Colon (tissue), 2 donors: ENCODE results near the gene AGMO.

ENCODE experiments used
- FAIRE-seq: peaks from 2 replicates; lab custom pipeline; 2012; peaks lifted over from hg19 to GRCh38; lab: Jason Lieb, UNC
- donor health status: control.
- donor health status: control.

AGMO gene

DNA sequence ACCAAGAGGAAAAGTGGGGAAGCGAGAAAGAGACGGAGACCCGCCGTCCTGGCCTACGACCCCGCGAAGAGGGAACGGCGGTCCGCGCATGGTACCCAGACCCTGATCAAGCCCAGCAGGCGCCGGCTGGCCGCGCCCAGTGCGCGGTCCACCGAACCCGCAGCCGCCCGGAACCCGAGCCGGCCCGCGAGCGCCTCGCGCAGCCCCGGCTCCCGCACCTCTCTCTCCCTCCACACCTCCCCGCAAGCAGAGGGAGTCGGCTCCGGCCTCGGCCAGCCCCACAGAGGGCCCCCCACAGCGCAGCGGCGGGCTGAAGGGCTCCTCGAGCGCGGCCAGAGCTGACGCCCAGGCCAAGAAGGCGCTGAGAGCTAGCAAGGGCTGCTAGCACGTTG, 164.7 kb downstream of the AGMO start:
- no peak for FAIRE-seq

DNA sequence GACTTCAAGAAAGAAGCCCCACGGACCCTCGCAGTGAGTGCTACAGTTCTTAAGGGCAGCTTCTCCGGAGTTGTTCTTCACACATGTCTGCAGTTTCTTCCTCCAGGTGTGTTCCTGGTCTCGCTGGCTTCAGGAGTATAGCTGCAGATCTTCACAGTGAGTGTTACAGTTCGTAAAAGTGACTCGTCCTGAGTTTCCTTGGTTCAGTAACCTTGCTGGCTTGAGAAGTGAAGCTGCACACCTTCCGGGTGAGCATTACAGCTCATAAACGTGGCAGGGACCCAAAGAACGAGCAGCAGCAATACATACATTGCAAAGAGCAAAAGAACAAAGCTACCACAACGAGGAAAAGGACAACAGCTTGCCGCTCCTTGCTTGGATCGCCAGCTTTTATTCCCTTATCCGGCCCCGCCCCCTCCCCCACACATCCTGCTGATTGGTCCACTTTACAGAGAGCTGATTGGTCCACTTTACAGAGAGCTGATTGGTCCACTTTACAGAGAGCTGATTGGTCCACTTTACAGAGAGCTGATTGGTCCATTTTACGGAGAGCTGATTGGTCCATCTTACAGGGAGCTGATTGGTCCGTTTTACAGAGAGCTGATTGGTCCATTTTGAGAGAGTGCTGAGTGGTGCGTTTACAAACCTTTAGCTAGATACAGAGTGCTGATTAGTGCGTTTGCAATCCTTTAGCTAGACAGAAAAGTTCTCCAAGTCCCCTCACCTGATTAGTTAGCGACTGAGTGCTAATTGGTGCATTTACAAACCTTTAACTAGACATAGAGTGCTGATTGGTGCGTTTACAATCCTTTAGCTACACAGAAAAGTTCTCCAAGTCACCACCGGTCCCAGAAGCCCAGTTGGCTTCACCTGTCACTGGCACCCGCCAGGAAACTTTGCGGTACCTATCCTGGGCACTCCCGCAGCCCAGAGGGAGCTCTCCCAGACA, 165.3 kb downstream of the AGMO start:
- no peak for FAIRE-seq

DNA sequence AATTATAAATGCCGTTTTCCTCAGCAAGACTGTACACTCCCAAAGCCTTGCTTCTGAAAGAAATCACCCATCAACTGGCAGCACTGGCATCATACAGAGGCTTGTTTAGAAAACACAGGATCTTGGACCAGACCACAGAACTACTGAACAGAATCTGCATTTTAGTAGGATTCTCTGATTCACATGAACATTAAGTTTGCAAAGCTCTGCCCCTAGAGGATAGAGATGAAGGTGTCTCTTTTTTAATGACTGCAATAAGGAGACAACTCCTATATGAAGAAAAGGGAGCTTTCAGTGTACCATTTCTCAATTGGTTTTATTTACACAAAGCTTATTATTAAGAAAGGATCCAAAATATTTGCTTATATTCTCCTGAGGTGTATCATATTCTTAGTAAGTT, 172.7 kb downstream of the AGMO start:
- no peak for FAIRE-seq

GRCh38 chr7:15378494-15379145, 183.2 kb downstream of the AGMO start:
- FAIRE-seq = no peak

- no peak for FAIRE-seq
Observed at GRCh38 chr7:15376600-15376999, 185.2 kb downstream of the AGMO start.

DNA sequence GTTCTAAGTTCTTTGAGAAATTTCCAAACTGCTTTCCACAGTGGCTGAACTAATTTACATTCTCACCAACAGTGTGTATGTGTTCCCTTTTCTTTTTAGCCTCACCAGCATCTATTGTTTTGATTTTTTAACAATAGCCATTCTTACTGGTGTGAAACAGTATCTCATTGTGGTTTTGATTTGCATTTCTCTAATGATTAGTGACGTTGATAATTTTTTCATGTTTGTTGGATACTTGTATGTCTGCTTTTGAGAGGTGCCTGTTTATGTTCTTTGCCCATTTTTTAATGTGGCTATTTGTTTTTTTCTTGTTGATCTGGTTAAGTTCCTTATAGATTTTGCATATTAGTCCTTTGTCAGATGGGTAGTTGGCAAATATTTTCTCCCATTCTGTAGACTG, 191.4 kb downstream of the AGMO start:
- no peak for FAIRE-seq

DNA sequence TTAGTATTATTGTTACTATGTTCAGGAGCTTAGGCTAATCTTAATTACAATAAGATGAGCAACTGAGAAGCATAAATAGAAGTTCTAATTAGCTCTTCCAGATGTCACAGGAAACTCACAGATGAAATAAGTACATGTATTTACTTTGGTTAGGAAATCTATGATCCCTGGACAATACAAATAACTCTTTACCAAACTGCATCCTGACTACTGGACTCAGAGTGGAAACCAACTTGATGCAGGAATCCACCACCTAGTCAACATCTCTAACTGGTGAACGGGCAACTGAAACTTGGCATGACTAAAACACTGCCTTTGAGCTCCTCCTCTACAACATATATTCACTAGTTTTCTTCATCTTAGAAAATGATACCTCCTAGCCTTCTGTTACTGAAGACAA, 193.2 kb downstream of the AGMO start:
- no peak for FAIRE-seq

DNA sequence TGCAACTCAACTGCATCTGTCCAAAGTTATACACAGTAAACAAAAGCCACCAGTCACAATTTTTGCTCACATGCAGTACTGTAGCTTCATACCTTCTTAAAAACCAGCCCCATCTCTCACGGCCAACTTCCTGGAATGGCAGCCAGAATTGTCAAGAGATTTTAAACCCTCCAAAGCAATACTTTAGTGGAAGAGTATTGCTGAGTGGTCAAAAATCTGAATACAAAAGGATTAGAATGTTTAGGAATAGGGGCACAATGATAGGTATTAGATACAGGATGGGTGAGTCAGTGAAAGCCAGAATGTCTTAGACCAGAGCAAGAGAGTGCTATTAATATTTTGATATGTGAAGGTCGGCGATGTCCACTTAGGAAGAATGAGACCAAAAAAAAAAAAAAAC, 193.9 kb downstream of the AGMO start:
- no peak for FAIRE-seq

DNA sequence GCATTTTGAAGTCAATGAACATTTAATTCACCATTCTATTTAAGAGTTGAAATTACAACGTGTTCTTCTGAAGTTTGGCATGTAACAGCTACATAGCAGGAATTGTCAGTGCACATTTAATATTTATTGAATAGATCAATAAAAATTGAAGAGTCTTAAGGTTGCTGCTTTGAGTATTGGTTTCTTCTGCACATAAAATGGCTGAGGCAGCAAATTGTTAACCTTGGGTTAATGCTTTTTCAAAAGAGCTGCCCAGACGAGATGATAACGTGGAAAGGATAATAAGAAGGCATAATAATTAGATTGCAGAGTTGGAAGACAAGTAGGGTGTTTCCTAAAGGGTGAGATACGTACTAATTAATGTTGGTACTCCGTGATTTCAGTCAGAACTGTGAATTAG, 203.7 kb downstream of the AGMO start:
- FAIRE-seq = no peak

- no peak for FAIRE-seq
Observed at GRCh38 chr7:15352421-15353206, 209.2 kb downstream of the AGMO start.

DNA sequence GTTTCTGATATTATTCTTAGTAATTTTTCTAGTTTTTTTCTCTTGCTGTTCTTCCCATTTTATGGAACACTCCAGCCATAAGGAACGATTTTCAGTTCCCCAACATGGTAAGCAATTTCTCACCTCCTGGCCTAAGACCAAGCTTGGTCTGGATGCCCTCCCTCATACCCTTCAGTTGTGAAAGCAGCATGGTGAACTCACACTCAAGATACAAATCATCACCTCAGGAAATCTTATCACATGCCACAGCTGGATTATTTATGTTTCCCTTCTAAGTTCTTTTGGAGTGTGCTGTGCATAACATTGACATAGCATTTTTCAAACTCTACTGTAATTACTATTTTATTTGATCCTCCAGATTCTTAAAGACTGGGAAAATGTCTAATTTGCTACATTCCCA, 216.6 kb downstream of the AGMO start:
- no peak for FAIRE-seq

DNA sequence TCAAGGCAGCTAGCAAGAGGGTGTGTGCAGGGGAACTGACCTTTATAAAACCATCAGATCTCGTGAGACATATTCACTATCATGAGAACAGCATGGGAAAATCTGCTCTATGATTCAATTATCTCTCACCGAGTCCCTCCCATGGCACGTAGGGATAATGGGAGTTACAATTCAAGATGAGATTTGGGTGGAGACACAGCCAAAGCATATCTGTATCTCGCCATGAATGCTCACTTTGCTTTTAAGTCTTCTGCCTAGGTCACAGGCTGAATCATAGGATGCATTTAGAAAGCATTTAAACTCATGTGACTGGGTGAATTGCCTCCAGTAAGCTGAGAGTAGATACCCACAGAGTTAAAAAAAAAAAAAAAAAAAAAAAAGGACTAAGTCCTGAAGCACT, 220.0 kb downstream of the AGMO start:
- no peak for FAIRE-seq

DNA sequence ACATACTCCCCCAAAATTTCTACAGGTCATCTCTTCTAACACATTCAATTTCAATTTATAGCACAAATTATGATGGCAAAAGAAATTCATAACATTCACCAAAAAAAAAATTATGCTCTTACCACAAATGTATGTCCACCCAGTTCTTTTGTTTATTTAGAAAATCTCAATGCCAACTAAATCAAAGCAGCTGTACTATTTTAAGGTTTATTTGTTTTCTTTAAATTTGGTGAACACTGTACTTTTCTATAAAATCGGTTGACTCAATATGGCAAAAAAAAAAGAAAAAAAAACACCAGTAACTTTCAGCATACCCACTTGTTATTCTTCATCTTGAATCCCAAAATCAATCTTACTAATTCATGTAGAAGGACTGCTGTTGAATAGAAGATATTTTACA, 225.7 kb downstream of the AGMO start:
- no peak for FAIRE-seq

DNA sequence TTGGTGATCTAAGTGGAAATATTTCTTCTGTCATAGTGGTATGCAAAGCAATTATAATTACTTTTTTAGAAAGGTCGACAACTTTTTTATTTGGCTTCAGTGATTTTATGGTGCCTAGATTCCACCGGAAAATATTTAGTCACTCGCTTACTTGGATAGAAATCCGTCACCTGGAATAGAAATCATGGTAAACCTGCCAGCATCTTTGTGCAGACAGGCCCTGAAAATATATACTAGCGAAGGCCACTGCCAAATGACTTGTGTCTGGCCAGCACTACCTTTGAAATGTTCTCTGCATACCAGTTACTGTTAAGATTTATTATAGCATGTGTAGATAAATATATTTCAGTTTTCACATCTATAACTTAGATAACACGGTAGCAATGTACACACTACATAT, 226.4 kb downstream of the AGMO start:
- FAIRE-seq = no peak

DNA sequence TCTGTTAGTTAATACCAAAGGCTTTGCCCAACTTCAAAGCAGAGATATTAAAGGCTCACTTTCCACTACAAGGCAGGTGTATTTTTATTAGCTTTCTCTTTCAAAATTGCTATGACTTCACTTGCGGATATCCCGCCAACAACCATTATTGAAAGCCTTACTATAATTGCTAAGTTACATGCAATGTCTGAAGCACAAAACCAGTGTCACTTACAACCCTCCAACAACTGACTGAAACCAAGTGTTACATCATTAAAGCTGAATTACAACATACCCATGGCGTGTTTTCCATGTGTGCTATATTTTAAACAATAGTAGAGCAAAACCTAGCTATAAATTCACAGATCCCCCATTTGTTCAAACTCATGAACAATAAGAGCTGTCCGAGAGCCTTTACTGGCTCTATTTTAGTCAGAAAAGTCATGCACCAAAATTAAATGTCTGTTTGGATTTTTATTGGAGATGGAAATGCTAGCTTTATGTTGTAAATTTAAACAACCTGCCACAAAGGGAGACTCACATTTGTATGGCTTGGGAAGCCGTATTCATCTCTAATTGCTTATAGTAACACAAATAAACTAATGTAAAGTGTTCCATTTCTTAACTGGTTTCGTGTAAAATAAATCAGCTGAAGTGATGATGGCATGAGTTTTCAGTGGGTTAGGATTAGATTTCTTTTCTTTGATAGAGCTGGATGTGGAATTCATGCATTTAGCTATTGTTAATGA, 227.1 kb downstream of the AGMO start:
- FAIRE-seq = no peak

DNA sequence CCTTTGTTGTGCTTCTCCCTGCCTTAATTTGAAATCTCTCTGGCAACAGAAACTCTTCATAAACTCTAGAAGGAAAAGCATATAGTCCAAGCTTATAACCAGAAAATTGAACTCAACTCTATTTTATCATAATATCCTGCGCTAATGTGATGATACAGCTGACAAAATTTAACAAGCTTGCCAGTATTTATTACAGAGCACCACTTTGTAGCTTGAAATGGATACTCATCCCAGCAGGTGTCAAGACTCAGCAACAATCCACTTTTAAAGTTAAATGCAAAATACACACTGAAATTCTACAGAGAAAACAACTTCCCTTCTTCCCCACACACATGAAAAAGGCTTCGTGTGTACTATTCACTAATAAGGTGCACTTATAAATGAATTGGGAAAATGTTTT, 228.9 kb downstream of the AGMO start:
- no peak for FAIRE-seq

DNA sequence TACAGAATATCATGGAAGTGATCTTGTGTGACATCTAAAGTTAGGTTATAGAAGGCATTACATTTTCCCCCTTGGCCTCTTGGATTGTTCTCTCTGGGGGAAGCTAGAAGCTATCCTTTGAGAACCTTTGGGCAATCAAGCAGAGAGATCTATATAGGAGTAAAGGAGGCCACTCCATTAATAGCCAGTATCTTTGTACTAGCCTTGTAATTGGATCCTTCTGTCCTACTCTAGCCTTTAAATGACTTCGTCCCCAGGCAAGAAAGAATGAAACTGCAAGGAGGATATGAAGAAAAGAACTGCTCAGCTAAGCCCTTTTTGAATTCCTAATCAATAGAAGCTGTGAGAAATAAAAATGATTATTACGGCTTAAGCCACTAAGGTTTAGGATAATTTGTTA, 230.9 kb downstream of the AGMO start:
- FAIRE-seq = no peak

- no peak for FAIRE-seq
Observed at GRCh38 chr7:15327001-15327400, 234.8 kb downstream of the AGMO start.

DNA sequence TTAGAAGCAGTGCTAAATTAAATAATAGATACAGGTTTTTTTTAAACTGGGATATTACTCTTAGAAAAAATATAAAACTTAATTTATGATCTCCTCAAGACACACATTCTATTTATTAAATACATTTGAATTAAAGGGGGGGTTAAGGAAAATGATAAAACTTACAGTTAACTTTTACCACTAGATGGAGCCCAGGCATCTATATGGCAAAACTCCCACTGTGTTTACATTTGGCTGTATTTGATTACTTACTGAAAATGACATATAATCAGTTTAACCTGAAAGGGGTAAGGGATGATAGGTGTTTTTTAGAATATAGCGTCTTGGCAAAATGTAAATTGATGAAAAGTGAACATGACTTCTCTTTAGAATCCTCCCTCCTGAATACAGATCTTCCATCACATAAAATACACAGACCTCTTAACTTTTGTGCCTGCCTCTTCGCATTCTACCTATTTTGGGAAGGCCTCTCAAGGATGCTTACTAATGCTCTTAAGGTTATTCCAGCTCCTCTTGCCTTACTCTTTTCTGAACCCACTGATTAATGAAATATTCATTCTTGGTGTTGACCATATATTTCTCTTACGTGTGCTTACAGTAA, 235.7 kb downstream of the AGMO start:
- FAIRE-seq = no peak

DNA sequence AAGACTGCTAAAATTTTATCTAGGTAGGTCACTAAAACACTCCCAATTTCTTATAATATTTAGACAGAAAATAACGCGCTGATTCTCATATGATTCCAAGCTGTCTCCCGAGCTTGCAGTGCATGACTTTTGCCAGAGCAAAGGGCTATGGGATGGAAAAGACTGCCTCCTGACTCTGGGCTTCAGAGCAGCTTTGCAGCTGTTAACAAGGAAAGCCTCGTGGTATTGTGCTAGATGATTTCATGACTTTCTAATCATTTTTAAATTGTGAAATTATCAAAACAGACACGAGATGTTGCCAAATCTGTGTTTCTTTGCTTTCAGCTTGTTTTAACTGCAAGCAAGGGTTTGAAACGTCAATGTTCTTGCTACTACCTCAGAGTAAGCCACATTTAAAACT, 238.3 kb downstream of the AGMO start:
- FAIRE-seq = no peak

GRCh38 chr7:15317215-15317614, 244.6 kb downstream of the AGMO start:
- FAIRE-seq = no peak

DNA sequence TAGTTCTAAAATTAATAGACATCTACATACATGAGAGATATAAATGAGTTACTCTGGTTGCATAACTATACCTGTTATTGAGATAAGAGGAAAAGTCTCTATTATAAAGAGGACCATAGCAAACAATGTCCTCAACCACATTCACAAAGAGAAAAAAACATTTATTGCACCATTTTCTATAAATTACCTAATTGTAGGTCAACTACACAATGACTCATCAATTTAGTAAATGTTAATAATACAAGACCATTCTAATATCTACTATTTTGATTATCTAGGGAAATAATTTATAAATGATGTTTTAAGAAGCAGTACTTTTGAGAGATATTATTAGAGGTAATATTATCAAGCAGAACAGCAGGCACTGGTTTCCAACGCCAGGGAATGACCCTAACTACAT, 246.1 kb downstream of the AGMO start:
- no peak for FAIRE-seq
